Uterus (tissue), 2 donors: ENCODE data around the gene OR51D1.

Experiments used
- CTCF ChIP-seq, 4 experiments: fragments of 200-600 bp in 2 of 4; fragments of 450-650 bp in 2 of 4; sonication (generic) in 2 of 4; IDR thresholded peaks; one replicate each; pipeline ENCODE4 v1.5.1; 2016 to 2019; ENCODE audit warnings: antibody characterized with exemption in 4 of 4, mild to moderate bottlenecking in 2 of 4, moderate library complexity in 1 of 4
- POLR2A ChIP-seq, 2 donors: fragments of 450-650 bp; IDR thresholded peaks; one replicate each; pipeline ENCODE4 v1.6.1; 2016; ENCODE audit warnings: antibody characterized with exemption in 2 of 2, mild to moderate bottlenecking in 1 of 2, moderate library complexity in 1 of 2

- TF ChIP-seq CTCF (IDR thresholded peaks at IDR 0.05) (no peak), POLR2A (IDR thresholded peaks at IDR 0.05) (no peak)
Measured at GRCh38 chr11:4636136-4636535, 1.1 kb upstream of the OR51D1 start.
